Testis (tissue), 2 donors: ENCODE results near the gene TRABD2B.

ENCODE experiments used
- POLR2A ChIP-seq: fragments of 450-650 bp; IDR thresholded peaks from one replicate; pipeline ENCODE4 v1.6.1; 2017; ENCODE audit warnings: antibody characterized with exemption, mild to moderate bottlenecking, moderate library complexity
- TF ChIP-seq, protein P1 (sequence below), 3 experiments: fragments of 450-650 bp in 2 of 3; fragments of 200-600 bp in 1 of 3; sonication (generic) in 1 of 3; IDR thresholded peaks; one replicate each; pipeline ENCODE4 v1.5.1; 2016 to 2019; ENCODE audit warnings: antibody characterized with exemption in 3 of 3, mild to moderate bottlenecking in 2 of 3, moderate library complexity in 1 of 3

DNA sequence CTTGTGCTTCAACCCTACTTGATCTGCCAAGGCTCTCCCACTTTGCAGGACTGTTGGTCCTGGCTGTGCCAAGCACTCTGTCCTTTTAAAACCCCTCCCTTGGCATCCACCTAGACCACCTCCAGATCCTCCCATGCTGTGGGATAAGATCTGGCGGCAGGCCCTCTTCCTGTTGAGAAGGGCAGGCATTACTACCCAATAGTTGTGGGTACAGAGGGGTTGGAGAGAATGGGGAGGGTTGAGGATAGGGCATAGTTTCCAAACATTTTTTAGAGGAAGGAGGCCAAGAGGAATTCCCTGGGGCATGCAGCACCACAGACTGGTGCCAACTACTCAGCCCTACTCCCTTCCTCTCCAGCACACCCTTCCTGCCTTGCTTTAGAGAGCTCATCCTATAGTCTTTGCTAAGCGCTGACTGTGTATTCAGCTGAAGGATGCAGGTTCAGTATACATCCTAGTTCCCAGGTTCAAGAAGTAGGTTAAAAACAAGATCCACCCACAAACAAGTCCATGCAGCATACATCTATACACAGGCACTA, 70.7 kb downstream of the TRABD2B start:
- no peak for TF ChIP-seq POLR2A
- TF ChIP-seq, protein P1, sequence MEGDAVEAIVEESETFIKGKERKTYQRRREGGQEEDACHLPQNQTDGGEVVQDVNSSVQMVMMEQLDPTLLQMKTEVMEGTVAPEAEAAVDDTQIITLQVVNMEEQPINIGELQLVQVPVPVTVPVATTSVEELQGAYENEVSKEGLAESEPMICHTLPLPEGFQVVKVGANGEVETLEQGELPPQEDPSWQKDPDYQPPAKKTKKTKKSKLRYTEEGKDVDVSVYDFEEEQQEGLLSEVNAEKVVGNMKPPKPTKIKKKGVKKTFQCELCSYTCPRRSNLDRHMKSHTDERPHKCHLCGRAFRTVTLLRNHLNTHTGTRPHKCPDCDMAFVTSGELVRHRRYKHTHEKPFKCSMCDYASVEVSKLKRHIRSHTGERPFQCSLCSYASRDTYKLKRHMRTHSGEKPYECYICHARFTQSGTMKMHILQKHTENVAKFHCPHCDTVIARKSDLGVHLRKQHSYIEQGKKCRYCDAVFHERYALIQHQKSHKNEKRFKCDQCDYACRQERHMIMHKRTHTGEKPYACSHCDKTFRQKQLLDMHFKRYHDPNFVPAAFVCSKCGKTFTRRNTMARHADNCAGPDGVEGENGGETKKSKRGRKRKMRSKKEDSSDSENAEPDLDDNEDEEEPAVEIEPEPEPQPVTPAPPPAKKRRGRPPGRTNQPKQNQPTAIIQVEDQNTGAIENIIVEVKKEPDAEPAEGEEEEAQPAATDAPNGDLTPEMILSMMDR (IDR thresholded peaks at IDR 0.05) = no peak
